HG02571 (cell line): ENCODE data around the gene UCKL1.
"Not testable (repeated sequence)": the region's sequence is repeated elsewhere in the genome, so short reads cannot be mapped to it uniquely, and the experiment has no call there.

Source experiments
- ATAC-seq: cut with Tn5 transposase; IDR thresholded peaks from one replicate; pipeline ENCODE4 v1.9.1; 2021; ENCODE audit warnings: mild to moderate bottlenecking, moderate library complexity; ENCODE audit not compliant: unreplicated experiment

Gene UCKL1

DNA sequence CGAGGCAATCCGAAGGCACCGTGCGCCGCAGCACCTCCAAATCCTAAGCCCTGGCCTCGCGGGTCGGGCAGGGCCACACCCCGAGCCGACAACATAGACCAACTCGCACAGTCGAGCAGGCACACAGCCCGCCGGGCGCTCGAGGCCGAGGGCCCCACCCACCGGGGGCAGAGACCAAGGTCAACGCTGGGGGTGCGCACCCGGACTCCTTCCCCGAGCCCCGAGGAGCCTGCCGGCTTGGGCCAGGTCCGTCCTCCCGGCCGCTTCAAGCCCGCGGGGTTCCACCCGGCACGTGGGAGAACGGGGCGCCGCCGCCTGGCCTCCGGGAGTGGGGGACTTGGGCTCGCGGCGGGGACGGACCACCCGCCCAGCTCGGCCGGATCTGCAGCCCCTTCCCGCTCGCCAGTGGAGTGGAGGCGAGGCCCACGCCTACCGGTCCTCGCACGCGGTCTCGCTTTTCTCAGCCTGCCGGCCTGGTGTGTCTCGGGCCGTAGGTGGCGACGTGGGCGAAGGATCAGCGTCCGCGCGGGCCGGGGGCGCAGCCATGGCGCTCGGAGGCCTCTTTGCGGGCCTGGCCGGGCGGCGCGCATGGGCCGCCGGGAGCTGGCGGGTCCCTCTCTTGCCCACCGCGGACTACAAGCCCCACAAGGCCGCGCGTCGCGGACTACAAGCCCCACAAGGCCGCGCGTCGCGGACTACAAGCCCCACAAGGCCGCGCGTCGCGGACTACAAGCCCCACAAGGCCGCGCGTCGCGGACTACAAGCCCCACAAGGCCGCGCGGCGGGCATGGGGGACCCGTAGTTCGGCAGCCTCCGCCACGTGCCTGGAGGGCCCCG lies at the start of gene UCKL1:
TSS of gene UCKL1 (minus strand) at position 590 of the 837 bp plus-strand sequence. CDS start at position 546, 44 bp downstream.
- peak; percentile 64 for ATAC-seq

DNA sequence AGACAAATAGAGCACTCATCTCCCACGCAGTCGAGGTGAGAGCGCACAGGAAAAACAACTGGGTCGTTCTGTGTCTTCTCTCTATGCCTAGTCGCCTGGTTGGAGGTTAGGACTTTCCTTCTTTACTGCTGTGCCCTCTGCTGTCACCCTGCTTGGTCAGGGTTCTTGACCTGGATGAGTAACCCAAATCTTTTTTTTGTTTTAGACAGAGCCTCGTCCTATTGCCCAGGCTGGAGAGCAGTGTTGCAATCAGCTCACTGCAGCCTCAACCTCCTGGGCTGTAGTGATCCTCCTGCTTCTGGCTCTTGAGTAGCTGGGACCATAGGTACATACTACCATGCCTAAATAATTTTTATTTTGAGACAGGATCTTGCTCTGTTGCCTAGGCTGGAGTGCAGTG lies 49.2 kb upstream of the UCKL1 start:
- no peak for ATAC-seq

DNA sequence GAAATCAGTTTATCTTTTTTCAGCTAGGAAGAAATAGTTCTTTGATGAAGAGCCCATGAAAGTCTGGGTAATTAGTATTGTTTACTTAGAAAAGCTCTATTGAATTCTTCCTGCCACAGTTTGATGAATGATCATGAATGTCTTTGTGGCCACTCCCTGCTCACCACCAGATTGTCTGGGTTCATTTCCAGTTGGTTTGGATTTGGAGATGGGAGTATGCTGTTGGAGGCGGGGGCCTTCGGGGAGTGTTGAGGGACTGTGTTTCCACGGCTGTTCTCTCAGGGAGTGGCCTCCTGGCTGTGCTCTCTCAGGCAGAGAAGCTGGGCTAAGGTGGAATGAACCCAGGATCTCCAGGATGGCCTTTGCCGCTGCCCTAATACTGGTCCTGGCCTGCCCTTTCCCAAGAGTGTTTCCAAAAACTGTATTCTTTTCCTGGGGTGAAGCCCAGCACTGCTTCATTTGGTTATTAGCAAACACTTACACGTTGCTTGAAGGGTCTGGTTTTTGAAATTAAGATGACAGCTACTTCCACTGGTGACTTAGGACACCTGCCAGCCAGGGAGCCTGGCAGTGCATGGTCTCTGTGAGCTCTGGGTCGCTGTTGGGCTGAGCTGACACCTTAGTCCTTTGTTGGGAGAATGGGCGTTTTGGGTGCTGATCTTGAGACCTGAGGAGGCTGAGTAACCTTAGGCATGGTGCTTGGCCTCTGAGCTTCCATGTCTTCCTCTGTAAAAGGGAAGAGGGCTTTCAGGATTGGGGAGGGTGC lies 47.9 kb upstream of the UCKL1 start:
- ATAC-seq, result no peak

DNA sequence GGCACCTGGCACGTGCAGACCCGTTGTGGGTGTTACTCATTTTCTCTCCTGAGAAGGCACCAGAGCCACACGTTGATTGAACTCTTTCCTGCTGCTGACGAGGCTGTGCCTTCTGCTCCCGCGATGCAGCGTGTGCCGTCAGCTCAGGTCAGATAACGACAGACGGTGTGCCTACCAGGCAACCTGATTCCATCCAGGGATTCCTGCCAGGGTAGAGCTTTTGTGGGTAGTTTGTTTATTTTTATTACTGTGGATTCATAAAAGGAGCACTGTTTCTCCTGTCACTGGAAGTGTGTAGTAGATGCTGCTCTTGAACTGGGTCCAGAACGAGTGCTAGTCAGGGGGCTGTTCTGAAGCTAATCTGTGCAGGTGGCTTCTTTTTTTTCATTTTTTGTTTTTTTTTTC lies 45.4 kb upstream of the UCKL1 start:
- no peak for ATAC-seq

DNA sequence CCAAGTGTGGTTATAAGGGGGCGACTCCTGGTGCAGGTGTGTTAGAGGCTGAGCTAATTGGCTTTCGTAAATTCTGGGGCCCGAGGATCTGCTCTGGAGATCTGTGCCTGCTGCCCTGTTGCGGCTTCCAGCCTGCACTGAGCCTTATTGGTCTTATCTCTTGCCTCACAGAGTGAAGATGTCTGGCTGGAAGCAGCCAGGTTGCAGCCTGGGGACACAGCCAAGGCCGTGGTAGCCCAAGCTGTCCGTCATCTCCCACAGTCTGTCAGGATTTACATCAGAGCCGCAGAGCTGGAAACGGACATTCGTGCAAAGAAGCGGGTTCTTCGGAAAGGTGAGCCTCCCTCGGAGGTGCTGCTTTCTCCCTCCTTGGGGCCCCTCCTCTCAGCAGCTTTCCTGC lies 44.7 kb upstream of the UCKL1 start:
- no peak for ATAC-seq

DNA sequence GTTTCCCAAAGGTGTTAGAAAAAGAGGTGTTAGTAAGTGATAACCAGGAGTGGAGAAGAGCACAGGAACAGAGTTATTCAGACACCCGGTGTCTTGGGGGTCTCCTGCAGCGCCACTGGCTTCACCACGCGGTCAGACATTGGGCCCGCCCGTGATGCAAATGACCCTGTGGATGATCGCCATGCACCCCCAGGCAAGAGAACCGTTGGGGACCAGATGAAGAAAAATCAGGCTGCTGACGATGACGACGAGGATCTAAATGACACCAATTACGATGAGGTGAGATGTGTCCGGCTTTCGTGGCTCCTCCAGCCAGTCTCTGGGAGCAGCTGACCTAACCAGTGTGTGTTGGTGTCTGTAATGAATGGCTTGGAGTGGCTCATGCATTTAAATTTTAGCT lies 26.7 kb upstream of the UCKL1 start:
- no peak for ATAC-seq

DNA sequence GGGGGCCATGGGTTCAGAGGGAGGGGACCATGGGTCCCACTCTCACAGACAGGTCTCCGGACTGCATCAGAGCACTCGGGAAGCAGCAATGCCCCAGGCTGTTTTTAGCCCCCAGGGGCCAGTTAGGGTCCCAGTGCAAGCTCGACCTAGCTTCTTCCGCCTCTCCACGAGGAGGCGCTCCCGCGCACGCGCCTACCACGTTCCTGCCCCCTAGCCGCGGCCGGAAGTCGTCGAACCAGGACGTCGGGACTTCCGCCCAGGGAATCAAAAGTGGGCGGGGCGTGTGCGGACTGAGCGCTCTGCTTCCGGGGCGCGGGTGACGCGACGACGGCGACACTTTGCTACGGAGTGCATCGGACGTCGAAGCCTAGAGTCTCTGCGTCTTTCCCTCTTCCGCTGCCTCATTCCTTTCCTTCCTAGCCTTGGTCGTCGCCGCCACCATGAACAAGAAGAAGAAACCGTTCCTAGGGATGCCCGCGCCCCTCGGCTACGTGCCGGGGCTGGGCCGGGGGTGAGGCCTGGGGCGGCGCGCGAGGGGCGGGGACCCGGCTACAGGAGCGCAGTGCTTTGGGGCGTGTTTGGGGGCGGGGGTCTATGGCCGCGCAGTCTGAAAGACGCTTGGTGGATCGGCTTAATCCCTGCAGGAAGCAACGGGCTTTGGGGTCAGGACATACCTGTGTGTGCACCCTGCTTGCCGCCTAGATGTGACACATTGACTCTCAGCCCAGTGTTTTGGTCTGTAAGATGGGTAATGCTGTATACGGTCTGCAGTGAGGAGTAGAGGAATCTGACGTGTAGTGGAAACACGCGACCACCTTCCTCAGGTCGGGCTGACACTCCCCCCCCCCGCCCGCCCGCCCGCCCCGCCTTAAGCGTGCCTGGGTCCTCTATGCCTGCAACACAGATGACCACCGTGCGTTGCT lies 24.9 kb upstream of the UCKL1 start, which contains the start of gene PRPF6:
TSS of gene PRPF6 (plus strand) at position 327 of the 923 bp plus-strand sequence. CDS start at position 441, 114 bp downstream.
- ATAC-seq, result peak; percentile 55

DNA sequence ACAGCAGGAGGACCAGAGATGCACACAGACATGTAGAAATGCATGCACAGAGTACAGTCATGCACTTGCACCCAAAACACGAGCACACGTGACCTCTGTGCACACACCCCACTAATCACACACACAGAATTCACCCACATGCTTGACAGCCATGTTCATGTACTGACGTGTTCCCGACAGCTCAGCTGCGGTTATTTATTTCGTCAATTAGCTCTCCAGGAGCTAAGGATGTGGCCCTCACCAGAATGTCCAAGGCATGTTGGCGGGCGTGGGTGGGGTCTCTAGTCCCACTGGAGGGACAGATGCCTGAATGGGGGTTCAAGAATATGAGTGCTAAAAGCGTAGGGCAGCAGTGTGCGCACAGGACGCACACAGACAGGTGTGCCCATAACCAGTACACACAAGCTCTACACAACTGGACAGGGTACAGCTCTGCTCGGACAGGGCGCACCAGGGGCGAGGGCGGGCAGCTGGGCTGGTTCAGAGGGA lies 24.1 kb upstream of the UCKL1 start:
- peak; percentile 2 for ATAC-seq

DNA sequence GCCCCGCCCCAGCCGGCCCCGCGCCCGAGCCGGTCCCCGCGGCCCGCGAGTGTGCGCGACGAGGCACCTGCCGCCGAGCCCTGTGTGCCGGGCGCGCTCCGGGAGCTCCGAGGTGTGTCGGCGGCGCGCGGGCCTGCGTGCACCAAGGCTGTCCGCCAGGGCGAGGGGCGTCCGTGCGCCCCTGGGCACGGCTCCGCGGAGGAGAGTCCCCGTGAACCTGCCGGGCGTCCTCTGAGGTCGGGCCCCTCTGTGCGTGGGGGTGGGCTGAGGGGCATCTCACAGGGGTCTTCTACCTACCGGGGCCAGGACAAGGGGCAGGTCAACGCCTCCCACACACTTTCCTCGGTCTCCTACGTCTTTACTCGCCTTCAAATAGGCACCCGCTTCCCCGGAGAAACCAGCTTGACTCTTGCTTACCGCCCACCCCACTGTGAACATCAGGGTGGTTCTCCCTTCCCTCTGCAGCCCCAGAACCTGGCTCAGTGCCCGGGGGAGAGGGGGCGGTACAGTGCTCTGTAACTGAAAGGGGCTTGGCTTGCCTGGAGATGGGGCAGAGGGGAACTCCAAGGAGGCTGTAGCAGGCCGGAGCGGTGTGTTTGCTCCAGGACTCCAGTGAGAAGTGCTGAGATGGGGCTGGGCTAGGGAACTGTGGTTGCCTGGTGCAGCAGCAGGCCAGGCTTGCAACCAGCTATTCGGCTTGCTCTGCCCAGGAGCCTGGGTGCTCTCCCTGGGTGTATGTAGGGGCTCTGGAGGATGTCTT lies 23.5 kb upstream of the UCKL1 start, which contains the start of gene SAMD10:
TSS of gene SAMD10 (minus strand) at position 86 of the 760 bp plus-strand sequence. CDS start 175 bp downstream, outside the sequence.
- ATAC-seq, result peak; percentile 37

DNA sequence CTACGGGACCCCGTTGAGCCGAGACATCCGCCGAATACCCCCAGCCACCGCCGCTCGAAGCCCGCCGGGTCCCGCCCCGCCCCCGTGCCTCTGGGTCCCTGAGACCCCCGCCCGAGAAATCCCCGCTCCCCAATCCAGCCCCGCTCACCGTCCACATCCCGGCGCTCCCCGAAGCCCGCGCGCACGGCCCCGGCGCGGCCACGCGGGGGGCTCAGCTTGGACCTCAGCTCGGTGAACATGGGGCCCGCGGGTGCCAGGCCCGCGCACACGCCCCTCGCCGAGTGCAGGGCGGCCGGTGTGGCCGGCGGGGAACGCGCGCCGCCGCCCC lies 23.0 kb upstream of the UCKL1 start:
- no peak for ATAC-seq

DNA sequence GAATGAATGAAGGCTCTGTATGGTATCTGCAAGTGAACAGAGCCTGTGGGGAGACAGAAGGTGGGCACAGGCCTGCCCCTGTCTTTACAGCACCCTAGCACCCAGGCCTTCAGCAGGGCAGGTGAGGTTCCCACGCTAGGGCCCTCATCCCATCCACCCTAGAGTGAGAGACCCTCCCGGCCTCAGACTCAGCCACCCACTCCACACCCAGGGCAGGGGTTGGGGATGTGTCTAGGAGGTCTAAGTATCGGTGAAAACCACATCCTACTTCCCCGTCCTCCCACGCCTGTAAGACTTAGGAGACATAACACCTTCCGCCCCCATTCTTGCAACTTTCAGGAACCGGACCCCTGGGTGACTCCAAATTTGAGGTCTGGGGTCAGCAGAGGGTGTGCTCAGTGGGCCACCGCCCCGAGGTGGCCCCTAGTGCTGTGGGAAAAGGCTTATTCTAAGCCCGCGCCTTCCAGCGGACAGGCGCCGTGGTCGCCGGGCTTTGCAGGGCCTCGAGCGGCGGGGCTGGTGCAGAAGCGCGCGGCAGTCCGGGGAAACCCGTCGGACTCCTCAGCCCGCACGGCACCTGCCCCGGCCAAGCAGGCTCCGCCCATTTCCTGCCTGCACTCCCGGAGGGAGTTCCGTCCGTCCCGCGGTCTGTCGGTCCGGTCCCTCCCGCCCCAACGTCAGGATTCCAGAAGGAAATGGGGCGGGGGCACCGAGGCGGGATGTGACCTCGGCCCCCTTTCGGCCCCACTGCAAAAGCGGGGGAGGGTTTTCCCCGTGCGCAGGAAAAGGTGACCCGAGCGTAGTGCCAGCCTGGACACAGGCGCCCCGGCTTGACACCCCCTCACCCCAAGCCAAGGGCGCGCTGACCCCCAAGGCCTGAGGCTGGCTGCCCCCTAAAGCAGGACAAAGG lies 22.4 kb upstream of the UCKL1 start:
- peak; percentile 33 for ATAC-seq

DNA sequence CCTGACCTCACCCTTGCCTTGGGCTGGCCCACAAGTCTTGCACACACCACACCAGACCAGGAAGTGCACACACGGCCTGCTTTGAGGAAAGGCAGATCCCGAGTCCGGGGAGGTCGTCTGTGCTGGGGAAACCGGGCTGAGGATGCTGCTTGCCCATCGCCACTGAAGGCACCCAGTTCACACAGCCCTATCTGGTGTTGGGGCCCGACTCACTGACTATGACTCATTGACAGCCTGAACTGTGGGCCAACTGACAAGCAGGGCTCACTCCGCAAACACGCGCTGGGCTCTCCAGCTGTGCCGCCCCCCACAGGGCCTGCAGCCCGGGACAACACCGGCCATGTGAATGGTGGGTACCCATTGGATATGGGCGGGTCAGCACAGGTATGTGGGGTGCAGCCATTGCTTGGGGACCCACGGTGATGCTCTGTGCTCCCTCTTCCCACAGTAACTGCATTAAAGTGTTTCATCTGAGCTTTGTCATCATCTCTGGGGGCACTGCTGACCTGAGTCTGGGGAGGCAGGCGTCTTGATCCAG lies 21.6 kb upstream of the UCKL1 start:
- no peak for ATAC-seq

DNA sequence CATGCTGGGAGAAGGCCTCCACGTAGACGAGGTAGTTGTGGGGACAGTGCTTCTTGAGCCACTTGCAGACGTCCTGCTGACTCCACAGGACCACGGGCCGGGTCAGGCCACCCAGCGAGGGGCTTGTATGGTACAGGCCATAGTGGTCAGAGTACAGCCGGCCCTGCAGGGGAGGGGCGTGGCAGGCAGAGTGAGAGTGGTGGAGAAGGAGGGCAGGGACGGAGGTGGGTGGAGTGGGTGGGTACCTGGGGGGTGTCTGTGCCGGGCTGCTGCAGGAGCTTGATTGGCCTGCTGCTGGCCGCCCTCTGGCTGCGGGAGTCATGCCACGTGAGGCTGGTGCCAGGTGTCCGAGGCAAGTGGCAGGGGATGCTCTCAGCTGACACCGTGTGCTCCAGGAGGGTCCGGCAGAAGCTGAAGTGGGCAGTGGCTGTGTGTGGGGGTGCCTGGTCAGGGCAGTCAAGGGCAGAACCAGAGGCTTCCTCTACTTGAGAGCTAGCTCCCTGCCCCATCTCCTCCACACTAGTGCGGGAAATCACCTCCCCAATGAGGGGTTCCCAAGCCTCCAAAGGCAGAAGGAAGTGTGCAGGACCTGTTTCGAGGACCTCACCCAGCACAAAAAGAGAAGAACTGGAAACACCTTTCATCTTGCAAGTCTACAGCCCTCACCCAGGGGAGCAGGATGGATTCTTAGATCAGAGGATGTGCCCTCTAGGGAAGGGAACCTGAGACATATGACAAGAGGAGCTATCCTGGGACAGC lies 20.9 kb upstream of the UCKL1 start:
- no peak for ATAC-seq

DNA sequence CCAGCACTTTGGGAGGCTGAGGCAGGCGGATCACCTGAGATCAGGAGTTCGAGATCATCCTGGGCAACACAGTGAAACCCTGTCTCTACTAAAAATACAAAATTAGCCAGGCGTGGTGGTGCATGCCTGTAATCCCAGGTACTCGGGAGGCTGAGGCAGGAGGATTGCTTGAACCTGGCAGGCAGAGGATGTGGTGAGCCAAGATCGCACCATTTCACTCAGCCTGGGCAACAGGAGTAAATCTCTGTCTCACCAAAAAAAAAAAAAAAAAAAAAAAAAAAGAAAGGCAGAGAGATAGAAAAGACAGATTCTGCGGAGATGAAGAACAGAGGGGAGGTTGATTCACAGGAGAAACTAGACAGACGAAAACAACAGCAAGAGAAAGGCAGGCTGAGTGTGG lies 20.3 kb upstream of the UCKL1 start:
- not testable (repeated sequence) for ATAC-seq

DNA sequence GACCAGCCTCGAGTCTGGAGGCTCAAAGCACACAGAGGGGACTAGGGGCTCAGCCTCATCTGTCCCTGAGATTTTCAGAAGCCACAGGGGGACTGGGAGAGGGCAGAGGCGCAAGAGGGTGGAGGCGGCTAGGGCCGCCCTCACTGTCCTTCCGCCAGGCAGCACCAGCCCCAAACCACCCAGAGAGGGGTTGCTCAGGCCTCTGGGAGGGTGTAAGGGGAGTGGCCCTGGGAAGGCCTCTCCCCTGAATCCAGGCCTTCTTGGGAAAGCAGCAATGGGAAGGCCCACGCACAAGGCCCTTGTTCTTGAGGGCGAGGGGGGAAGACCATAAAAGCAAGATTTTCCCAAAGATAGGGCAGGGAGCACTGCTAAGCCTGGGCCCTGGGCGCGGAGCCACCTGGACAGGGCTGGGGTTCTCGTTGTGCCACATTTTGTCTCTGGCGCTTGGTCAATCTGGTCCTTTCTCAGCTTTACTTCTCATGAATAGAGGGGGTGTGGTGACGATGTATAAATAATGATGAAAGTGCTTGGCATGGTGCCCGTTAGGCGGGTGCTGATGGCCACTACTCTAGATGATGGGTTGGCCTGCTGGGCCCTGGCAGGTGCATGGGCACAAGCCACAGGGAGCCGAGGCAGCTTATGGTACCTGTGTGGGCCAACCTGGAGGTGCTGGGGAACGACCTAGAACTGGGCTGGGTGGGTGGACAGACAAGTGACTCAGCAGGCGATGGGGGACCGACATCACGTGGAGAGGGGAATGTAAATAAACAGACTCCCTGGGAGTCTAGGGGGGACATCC lies 18.4 kb upstream of the UCKL1 start:
- ATAC-seq, result no peak

DNA sequence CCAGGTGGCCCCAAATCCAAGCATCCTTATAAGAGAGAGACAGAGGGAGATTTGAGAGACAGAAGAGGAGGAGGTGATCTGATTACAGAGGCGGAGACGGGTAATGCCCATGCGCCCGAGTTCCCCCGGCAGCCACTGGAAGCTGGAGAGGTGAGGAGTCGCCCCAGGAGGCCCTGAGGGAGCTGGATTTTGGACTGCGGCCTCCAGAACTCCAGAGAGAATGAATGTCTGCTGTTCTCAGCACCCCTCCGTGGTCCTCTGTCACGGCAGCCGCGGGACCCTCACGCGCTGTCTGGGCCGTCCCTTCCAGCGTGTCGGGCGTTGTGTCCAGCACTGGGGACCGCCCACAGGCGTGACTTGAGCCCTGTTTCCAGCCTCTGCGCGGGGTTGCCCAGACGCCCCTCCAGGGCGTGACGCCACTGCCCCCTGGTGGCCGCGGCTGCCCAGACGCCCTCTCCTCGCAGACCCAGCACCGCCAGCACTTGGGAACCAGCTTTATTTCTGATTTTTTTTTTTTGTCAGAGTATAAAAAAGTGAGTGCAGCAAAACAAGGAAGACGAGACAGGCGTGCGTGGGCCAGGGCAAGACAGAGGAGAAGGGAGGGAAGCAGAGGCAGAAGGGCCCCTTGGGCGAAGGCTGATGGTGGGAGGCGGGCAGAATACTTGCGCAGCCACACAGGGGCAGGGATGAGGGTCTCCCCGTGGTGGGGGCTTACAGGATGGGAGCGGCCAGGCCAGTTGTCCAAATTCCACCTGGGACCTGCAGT lies 17.6 kb upstream of the UCKL1 start:
- ATAC-seq, result no peak

DNA sequence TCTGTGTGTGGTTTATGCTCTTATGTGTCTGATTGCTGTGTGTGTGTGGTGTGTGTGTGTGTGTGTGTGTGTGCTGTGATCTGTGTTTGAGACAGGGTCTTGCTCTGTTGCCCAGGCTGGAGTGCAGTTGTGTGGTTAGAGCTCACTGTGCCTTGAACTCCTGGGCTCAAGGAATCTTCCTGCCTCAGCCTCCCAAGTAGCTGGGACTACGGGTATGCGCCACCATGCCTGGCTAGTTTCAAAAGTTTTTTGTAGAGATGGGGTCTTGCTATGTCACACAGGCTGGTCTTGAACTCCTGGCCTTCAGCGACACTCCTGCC lies 16.9 kb upstream of the UCKL1 start:
- no peak for ATAC-seq
